HG03108 (cell line): ENCODE results near the gene BEND6.
"Not testable (repeated sequence)": the region's sequence is repeated elsewhere in the genome, so short reads cannot be mapped to it uniquely, and the experiment has no call there.

Experiments
- ATAC-seq: cut with Tn5 transposase; IDR thresholded peaks from one replicate; pipeline ENCODE4 v1.9.1; 2021; ENCODE audit warnings: moderate library complexity; ENCODE audit not compliant: unreplicated experiment

The BEND6 gene

DNA sequence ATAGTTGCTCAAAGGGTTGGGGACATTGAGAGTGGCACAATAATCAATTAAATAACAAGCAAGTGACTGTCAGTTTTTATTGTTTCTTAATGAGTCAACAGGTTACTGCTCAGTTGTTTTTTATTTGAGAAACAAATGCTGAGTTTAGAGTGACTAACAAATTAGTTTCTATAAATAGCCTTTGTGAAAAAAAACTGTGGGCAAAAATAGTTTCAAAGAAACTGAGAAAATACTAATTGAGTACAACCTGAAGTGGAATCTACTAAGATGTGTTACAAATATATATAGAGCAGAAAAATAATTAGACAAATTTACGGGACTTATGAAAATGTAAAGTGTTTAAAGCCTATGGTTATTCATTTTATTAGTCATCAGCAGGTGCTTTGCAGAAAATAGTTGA lies 22.3 kb downstream of the BEND6 start:
- no peak for ATAC-seq

- ATAC-seq: no peak
These were observed 23.6 kb downstream of the BEND6 start for GRCh38 chr6:56978530-56978929.

DNA sequence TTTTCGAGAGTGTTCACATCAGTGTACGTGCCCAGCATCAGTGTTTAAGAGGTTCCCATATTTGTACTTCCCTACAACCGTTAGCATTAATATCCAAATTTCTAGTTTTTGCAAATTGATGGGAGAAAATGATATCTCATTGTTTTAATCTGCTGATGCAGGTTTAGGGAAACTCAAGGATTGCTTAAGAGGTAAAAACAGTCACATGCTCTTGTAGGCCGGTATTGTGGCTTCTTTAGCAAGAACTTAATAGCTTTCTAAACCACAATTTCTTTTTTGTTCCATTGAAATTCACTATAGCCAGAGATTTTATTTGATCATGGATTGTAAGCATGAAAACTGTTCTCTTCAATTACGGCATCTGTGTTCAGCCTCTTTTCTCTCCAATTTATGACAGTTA lies 29.5 kb downstream of the BEND6 start:
- no peak for ATAC-seq

DNA sequence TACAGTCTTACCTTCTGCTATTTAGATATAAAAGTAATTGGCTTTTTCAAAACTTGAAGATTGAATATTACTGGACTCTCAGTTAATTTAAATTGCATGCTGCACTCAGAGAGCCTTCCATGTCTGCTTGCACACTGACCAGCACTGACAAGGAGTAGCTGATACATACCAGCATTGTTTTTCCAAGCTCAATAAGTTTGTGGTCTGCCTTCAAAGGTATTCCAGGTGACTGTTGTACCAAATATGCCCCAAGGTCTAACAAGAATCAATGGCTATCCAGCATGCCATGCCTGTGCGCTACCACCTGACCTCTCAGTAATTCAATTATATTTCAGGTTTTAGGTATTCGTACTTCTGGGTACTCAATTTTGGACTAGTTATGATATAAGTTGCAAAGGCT lies 30.0 kb downstream of the BEND6 start:
- ATAC-seq: no peak

- no peak for ATAC-seq
These were observed 31.7 kb downstream of the BEND6 start for GRCh38 chr6:56986611-56987010.

DNA sequence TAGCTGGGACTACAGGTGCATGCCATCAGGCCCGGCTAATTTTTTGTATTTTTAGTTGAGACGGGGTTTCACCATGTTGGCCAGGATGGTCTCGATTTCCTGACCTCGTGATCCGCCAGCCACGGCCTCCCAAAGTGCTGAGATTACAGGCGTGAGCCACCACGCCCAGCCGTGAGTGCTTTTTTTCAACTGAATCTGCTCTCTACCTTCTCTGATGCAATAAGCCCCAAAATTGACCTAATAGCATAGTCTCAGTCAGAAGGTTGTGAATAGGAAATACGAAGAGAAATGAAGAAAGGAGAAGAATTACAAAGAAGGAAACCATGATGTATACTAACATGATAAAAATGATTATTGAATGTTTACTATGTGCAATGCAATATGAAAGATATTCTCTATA lies 33.2 kb downstream of the BEND6 start:
- no peak for ATAC-seq

GRCh38 chr6:56992036-56992435 lies 37.1 kb downstream of the BEND6 start:
- no peak for ATAC-seq

DNA sequence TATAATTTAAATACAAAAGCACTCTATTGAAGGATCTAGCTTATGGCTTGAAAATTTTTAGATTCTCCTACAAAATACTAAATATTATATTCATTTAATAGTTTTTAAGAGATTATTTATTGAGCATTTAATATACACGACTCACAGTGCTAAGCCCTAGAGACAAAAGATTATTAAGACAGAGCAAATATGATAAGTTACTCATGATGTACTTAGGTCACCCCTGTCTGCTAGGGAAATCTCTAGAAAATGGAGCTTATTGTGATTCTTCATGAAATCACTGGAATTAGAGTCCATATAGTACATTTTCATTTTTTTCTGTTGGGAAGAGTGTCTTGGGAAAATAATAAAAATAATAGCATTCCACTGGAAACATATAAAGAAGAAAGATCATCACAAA lies 37.8 kb downstream of the BEND6 start:
- no peak for ATAC-seq

- ATAC-seq: no peak
These were observed 40.5 kb downstream of the BEND6 start for GRCh38 chr6:56995347-56995902.

DNA sequence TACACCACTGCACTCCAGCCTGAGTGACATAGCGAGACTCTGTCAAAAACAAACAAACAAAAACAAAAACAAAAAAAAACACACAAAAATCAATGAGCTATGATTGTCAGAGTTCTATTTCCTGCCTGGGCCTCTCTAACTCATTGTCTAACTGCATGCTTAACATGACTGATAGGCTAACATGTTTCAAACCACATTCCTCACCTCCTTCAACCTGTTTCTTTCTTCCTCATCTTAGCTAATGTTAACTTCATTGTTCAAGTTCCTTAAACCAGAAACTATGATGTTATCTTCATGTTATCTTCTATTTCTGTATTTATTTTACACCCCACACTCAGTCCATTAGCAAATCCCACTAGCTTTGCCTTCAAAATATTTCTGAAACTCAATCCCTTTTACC lies 41.5 kb downstream of the BEND6 start:
- ATAC-seq: no peak

- no peak for ATAC-seq
These were observed 44.1 kb downstream of the BEND6 start for GRCh38 chr6:56999049-56999448.

DNA sequence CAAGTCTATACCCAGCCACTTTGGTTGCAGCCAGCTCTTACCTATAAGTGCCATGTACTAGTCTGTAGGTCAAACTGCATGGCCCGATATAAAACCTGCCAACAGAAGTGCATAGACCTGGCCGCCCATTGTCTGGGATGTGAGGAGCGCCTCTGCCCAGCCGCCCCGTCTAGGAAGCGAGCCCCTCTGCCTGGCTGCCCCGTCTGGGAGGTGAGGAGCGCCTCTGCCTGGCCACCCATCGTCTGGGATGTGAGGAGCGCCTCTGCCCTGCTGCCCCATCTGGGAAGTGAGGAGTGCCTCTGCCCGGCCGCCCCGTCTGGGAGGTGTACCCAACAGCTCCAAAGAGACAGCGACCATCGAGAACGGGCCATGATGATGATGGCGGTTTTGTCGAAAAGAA lies 44.8 kb downstream of the BEND6 start:
- not testable (repeated sequence) for ATAC-seq

- ATAC-seq: no peak
These were observed 47.3 kb downstream of the BEND6 start for GRCh38 chr6:57002197-57002596.

- no peak for ATAC-seq
These were observed 49.4 kb downstream of the BEND6 start for GRCh38 chr6:57004292-57004691.

- ATAC-seq: no peak
These were observed 51.2 kb downstream of the BEND6 start for GRCh38 chr6:57006101-57006500.

DNA sequence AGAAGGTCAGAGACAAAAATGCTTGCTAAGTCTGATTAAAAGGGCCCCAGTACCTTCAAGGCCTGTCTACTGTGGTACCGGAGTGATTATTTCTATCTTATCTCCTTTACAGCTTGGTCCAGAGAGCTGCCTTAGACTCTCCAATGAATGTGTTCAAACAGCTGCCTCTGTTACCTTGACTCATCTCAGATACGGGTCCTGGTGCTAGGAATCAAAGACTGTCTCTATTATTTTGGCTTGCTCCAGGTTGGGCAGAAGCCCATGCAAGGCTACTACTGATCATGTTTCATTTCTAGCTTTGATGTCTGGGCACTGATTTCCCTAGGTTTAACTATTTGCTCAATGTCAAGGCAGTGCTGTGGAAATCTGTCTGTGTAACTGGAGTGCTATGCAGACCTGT lies 53.2 kb downstream of the BEND6 start:
- ATAC-seq: not testable (repeated sequence)

GRCh38 chr6:57013521-57013926 lies 58.6 kb downstream of the BEND6 start:
- ATAC-seq: no peak

DNA sequence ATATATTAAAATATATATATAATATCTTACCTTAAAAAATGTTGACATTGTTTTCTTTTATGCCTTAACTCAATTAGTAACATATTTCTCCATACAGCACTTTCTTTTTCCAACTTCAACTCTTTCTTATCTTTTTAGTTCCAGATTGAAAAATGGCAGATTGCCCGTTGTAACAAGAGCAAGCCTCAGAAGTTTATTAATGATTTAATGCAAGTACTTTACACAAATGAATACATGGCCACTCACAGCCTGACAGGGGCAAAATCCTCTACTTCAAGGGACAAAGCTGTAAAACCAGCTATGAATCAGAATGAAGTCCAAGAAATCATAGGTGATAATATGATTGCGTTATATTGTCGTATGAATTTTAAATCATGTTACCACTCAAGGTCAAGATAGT lies 62.2 kb downstream of the BEND6 start:
- ATAC-seq: no peak

DNA sequence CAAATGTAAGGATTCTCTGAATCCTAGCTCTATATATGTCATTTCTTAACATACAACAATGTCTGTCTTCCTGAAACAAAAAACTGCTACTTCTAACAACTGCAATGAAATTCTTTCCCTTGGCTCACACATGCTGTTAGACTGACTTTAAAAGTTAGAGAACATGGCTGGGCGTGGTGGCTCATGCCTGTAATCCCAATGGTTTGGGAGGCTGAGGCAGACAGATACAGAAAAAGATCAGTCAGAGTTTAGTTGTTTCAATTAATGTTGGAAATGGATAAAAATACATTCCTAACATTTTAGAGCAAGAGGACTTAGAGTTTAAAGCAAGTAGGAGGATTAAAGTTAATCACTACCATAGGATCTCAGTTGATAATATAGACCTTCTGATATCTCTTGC lies 62.9 kb downstream of the BEND6 start:
- ATAC-seq: no peak

DNA sequence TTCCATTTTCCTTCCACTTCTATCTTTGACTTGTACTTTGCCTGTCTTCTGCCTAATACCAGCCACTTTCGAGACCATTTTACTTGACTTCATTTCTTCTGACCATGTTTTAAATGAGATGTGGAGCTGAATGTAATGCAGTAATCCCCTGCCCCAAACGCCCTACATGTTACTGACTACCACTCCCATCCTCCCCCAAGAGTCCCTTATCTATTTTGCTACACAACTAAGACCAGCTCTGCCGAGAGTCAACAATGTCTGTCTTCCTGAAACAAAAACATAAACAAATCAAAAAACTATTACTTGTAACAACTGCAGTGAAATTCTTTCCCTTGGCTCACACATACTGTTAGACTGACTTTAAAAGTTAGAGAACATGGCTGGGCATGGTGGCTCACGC lies 64.5 kb downstream of the BEND6 start:
- no peak for ATAC-seq

DNA sequence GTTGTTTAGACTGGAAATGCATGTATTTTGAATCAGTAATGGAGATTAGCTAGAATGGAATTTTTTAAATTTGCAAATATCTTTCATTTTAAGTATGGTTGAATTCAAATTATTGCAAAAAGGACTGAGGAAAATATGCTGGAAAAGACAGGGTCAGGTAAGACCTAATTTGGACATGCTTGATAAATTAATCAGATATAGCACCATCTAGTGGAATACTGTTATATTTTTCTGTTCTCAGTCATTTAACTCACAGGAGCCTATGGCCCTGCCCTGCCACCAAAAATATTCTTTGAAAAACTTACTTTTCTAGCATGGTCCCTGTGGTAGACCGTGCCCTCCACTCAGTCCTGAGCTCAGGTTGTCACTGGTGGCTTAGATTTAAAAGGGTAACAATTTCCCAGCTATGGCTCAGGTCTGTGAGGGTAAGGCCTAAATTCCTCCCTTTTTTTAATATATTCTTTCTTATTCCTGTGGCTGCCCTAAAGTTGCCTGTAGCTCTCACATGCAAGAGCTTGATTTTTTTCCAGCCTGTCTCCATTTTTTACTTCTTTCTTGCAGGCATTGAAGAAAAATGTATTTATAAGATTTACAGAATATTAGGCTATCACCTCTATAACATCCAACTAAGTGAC lies 66.3 kb downstream of the BEND6 start:
- ATAC-seq: no peak

DNA sequence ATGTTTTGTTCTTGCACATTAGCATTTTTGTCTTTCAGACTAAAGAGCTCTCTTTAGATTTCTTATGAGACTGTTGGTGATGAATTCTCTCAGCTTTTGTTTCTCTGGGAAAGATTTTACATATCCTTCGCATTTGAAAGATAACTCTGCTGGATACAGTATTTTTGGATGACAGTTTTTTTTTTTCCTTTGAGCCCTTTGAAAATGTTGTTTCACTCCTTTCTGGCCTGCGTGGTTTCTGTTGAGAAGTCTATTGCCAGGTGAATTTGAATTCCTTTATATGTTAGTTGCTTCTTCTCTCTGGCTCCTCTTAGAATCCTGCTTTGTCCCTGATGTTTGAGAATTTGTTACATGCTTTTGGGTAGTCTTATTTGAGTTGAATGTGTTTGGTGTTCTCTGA lies 69.4 kb downstream of the BEND6 start:
- ATAC-seq: no peak

DNA sequence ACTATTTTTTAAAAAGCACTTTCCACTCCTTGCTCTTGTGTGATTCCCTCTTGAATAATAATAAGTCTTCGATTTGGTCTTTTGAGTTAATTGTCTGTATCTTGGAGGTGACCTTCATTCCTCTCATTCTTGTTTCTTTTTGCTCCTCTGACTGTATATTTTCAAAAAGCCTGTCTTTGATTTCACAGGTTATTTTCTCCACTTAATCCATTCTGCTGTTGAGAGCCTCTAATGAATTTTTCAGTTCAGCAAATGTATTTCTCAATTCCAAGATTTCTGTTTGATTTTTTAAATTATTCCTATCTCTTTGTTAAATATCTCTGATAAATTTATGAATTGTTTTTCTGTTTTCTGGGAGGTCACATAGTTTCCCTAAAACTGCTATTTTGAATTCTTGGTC lies 69.9 kb downstream of the BEND6 start:
- ATAC-seq: no peak
